Mesenchymal stem cell (in vitro differentiated cells and primary cell): ENCODE measurements around the gene DNAJC30.

ENCODE experiments used
- DNase-seq: peaks from one replicate; pipeline ENCODE4 v3.0.0-alpha.2; 2013
- H2AFZ ChIP-seq: one replicate; pipeline ENCODE4 v1.6.1; 2013; ENCODE audit warnings: low read depth, mild to moderate bottlenecking, control low read depth, inconsistent platforms, low read length, moderate library complexity
- H2AK5ac ChIP-seq: 2 replicates; pipeline ENCODE4 v1.6.1; 2013; ENCODE audit warnings: low read length, moderate library complexity, mild to moderate bottlenecking, inconsistent platforms; ENCODE audit not compliant: severe bottlenecking
- H2BK120ac ChIP-seq: one replicate; pipeline ENCODE4 v1.6.1; 2013; ENCODE audit warnings: low read depth, mild to moderate bottlenecking, inconsistent platforms, low read length, moderate library complexity
- H2BK12ac ChIP-seq, 2 experiments: one replicate each; pipeline ENCODE4 v1.6.1; 2013; ENCODE audit warnings: inconsistent platforms in 2 of 2, low read length in 2 of 2, mild to moderate bottlenecking in 2 of 2, moderate library complexity in 2 of 2, control low read depth in 1 of 2
- H2BK15ac ChIP-seq: one replicate; pipeline ENCODE4 v1.6.1; 2013; ENCODE audit warnings: mild to moderate bottlenecking, low read depth, inconsistent platforms; ENCODE audit not compliant: poor library complexity, severe bottlenecking
- H2BK5ac ChIP-seq: 2 replicates; pipeline ENCODE4 v1.6.1; 2013; ENCODE audit warnings: low read depth, mild to moderate bottlenecking, low read length, control low read depth, inconsistent platforms; ENCODE audit not compliant: poor library complexity, severe bottlenecking
- H3K14ac ChIP-seq, 2 experiments: one replicate each; pipeline ENCODE4 v1.6.1; 2013; ENCODE audit warnings: inconsistent platforms in 2 of 2, low read length in 2 of 2, control low read depth in 1 of 2, mild to moderate bottlenecking in 1 of 2, moderate library complexity in 1 of 2
- H3K18ac ChIP-seq, 2 experiments: one replicate each; pipeline ENCODE4 v1.6.1; 2013; ENCODE audit warnings: inconsistent platforms in 2 of 2, low read length in 2 of 2, control low read depth in 1 of 2, low read depth in 1 of 2, mild to moderate bottlenecking in 1 of 2
- H3K23ac ChIP-seq, 2 experiments: one replicate each; pipeline ENCODE4 v1.6.1; 2013; ENCODE audit warnings: inconsistent platforms in 2 of 2, low read length in 2 of 2, mild to moderate bottlenecking in 2 of 2, moderate library complexity in 2 of 2, control low read depth in 1 of 2
- H3K27ac ChIP-seq: 2 replicates; pipeline ENCODE4 v1.5.1; 2013; ENCODE audit warnings: mild to moderate bottlenecking, moderate library complexity, low read length, control low read depth, inconsistent platforms; ENCODE audit not compliant: poor library complexity, severe bottlenecking
- H3K27me3 ChIP-seq, 2 experiments: 2 replicates each; pipeline versions ENCODE4 v1.6.1 to v1.7.0; 2013; ENCODE audit warnings: low read length in 2 of 2, mild to moderate bottlenecking in 2 of 2, moderate library complexity in 2 of 2, control low read depth in 1 of 2, inconsistent platforms in 1 of 2; ENCODE audit not compliant: control insufficient read depth in 1 of 2, insufficient read depth in 1 of 2
- H3K36me3 ChIP-seq, 2 experiments: 2 replicates each; pipeline versions ENCODE4 v1.6.1 to v1.7.0; 2013; ENCODE audit warnings: low read length in 2 of 2, control low read depth in 1 of 2, inconsistent platforms in 1 of 2, low read depth in 1 of 2, mild to moderate bottlenecking in 1 of 2; ENCODE audit not compliant: insufficient read depth in 2 of 2, control insufficient read depth in 1 of 2
- H3K4ac ChIP-seq, 2 experiments: one replicate each; pipeline ENCODE4 v1.6.1; 2013; ENCODE audit warnings: inconsistent platforms in 2 of 2, low read length in 2 of 2, mild to moderate bottlenecking in 2 of 2, moderate library complexity in 2 of 2, control low read depth in 1 of 2, low read depth in 1 of 2
- H3K4me1 ChIP-seq: 2 replicates; pipeline ENCODE4 v1.6.1; 2013; ENCODE audit warnings: low read depth, low read length, control low read depth; ENCODE audit not compliant: control insufficient read depth, insufficient read depth
- H3K4me2 ChIP-seq: 2 replicates; pipeline ENCODE4 v1.6.1; 2013; ENCODE audit warnings: low read length, mild to moderate bottlenecking, inconsistent platforms; ENCODE audit not compliant: poor library complexity, severe bottlenecking
- H3K4me3 ChIP-seq, 2 experiments: 2 replicates each; pipeline versions ENCODE4 v1.5.1 to v1.7.0; 2013; ENCODE audit warnings: low read length in 2 of 2, mild to moderate bottlenecking in 2 of 2, control low read depth in 1 of 2, low read depth in 1 of 2; ENCODE audit not compliant: insufficient read depth in 1 of 2
- H3K79me1 ChIP-seq: replicated peaks from 2 replicates; pipeline ENCODE4 v1.6.1; 2013; ENCODE audit warnings: mild to moderate bottlenecking, control low read depth, low read length, inconsistent platforms; ENCODE audit not compliant: poor library complexity, severe bottlenecking
- H3K9ac ChIP-seq: 2 replicates; pipeline ENCODE4 v1.7.0; 2013; ENCODE audit warnings: mild to moderate bottlenecking, low read length, moderate library complexity
- H3K9me3 ChIP-seq: 2 replicates; pipeline ENCODE4 v1.7.0; 2013; ENCODE audit warnings: mild to moderate bottlenecking, low read length; ENCODE audit not compliant: control insufficient read depth
- H4K8ac ChIP-seq: one replicate; pipeline ENCODE4 v1.6.1; 2013; ENCODE audit warnings: inconsistent platforms, mild to moderate bottlenecking, low read length, moderate library complexity
- H4K91ac ChIP-seq: one replicate; pipeline ENCODE4 v1.6.1; 2013; ENCODE audit warnings: mild to moderate bottlenecking, low read length, inconsistent platforms
- WGBS: methylation state at CpG from one replicate; pipeline ENCODE4 v1.1.7; 2013; ENCODE audit warnings: mixed read lengths; 5-methylcytosine and 5-hydroxymethylcytosine counted together

DNAJC30 gene

GRCh38 chr7:73703757-73704639 lies 20.7 kb upstream of the DNAJC30 start:
- Histone ChIP-seq H3K23ac (peak overlapping the region in 1 of 2 experiments; percentile 51), H2AK5ac (peak overlapping the region; percentile 33), H3K14ac (no peak overlapping the region), H2AFZ (no peak overlapping the region), H3K36me3 (peaks cover 87% of the 10 kb centered on the region in 2 experiments), H3K9me3 (no peaks in the 10 kb centered on the region), H3K4ac (no peak overlapping the region), H2BK12ac (peak overlapping the region in 1 of 2 experiments; percentile 54), H3K4me2 (no peak overlapping the region), H3K9ac (no peak overlapping the region), H2BK120ac (no peak overlapping the region), H2BK15ac (peak overlapping the region; percentile 13), H3K18ac (peak overlapping the region in 1 of 2 experiments; percentile 34), H3K27ac (peak overlapping the region; percentile 67), H3K4me3 (no peak overlapping the region), H2BK5ac (no peak overlapping the region), H4K91ac (peak overlapping the region; percentile 28), H3K4me1 (peaks cover 52% of the 10 kb centered on the region), H4K8ac (no peak overlapping the region), H3K27me3 (no peaks in the 10 kb centered on the region), H3K79me1 (peaks cover 18% of the 10 kb centered on the region)
- 42% methylated on average over 32 of the region's 45 CpGs for WGBS
- DNase-seq, result peak; percentile 50

DNA sequence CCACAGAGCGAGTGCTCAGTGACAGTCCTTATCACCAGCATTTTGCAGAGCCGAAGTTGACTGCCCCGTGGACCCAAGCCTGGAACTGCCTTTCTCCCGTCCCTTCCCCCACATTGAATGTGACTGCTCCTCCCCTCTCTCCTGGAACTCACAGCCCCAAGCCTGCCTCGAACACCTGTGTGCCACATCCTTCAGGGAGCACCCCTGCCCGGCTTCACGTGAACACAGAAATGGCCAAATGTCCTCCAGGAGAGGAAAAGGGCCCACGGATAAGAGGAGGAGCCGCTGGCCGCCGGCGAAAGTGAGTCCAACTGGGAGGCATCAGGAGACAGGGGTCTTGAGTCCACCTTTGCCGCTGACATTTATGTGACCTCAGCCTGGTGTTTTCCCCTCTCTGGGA lies 20.0 kb upstream of the DNAJC30 start:
- H2AFZ ChIP-seq, result no peak overlapping the region
- H4K91ac ChIP-seq, result peak overlapping the region; percentile 28
- H3K4me2 ChIP-seq, result no peak overlapping the region
- no peak overlapping the region for H3K9ac ChIP-seq
- H2BK120ac ChIP-seq, result no peak overlapping the region
- peaks cover 12% of the 10 kb centered on the region for H3K79me1 ChIP-seq
- no peak overlapping the region for H3K23ac ChIP-seq
- no peak overlapping the region for H2BK15ac ChIP-seq
- peak overlapping the region in 1 of 2 experiments; percentile 54 for H2BK12ac ChIP-seq
- no peak overlapping the region for H3K27ac ChIP-seq
- peak overlapping the region; percentile 45 for H2AK5ac ChIP-seq
- no peaks in the 10 kb centered on the region for H3K27me3 ChIP-seq
- H3K4ac ChIP-seq, result no peak overlapping the region
- no peak overlapping the region for H3K14ac ChIP-seq
- H3K36me3 ChIP-seq, result peaks cover 87% of the 10 kb centered on the region in 2 experiments
- H3K18ac ChIP-seq, result peak overlapping the region in 1 of 2 experiments; percentile 34
- no peak overlapping the region for H4K8ac ChIP-seq
- no peak overlapping the region for H2BK5ac ChIP-seq
- 77% methylated on average over 13 of the region's 13 CpGs for WGBS
- DNase-seq, result no peak
- peaks cover 44% of the 10 kb centered on the region for H3K4me1 ChIP-seq
- no peaks in the 10 kb centered on the region for H3K9me3 ChIP-seq
- no peak overlapping the region for H3K4me3 ChIP-seq

DNA sequence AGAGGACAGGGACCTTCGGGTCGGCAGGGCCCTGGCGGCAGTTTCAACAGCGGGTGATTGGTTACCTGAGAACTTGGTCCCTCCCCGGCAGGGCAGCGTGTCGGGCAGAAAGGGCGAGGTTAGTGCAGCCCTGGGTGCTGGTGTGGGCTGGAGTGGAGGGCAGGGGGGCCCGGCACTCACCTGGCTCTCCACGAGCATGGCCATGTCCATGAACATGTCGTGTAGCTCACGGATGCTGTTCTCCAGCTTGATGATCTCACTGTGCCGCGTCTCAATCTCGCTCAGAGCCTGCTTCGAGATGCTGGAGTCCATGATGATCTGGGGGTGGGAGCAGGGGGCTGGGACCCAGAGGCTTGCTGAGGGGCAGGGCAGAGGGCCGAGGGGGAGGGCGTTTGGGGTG lies 19.4 kb upstream of the DNAJC30 start:
- H3K23ac ChIP-seq, result no peak overlapping the region
- no peak overlapping the region for H3K27ac ChIP-seq
- H3K18ac ChIP-seq, result no peak overlapping the region
- H3K4me2 ChIP-seq, result no peak overlapping the region
- peaks cover 90 to 91% of the 10 kb centered on the region in 2 experiments for H3K36me3 ChIP-seq
- no peak overlapping the region for H2BK15ac ChIP-seq
- WGBS, result 94% methylated on average over 18 of the region's 18 CpGs
- H3K4me3 ChIP-seq, result no peak overlapping the region
- no peak overlapping the region for H4K8ac ChIP-seq
- peaks cover 12% of the 10 kb centered on the region for H3K79me1 ChIP-seq
- no peak overlapping the region for H3K14ac ChIP-seq
- H2BK120ac ChIP-seq, result no peak overlapping the region
- no peak overlapping the region for H2AK5ac ChIP-seq
- H4K91ac ChIP-seq, result no peak overlapping the region
- no peak overlapping the region for H2AFZ ChIP-seq
- no peak overlapping the region for H3K4ac ChIP-seq
- no peak overlapping the region for H2BK12ac ChIP-seq
- H3K27me3 ChIP-seq, result no peaks in the 10 kb centered on the region
- peaks cover 43% of the 10 kb centered on the region for H3K4me1 ChIP-seq
- H3K9ac ChIP-seq, result no peak overlapping the region
- H2BK5ac ChIP-seq, result no peak overlapping the region
- no peak for DNase-seq
- H3K9me3 ChIP-seq, result no peaks in the 10 kb centered on the region

DNA sequence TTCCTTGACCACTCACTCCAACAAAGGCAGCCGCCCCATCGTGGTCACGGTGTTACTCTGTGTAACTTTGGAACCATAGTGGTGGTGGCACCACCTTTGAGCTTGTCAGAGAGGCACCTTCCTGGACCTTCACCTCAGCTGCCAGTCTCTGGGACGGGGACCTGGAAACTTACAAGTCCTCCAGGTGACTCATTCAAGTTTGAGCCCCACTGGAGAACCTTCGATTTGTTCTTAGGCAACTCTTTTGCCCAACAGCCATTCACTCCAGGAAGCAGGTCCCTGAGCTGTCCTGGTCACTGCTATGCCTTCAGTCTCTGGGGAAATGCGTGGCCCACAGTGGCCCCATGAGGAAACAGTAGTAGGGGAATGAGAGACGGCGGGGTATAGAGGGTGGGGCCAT lies 19.0 kb upstream of the DNAJC30 start:
- Histone ChIP-seq H3K27me3 (no peaks in the 10 kb centered on the region), H2BK5ac (no peak overlapping the region), H3K4me1 (peaks cover 42% of the 10 kb centered on the region), H2BK15ac (no peak overlapping the region), H3K4me3 (no peak overlapping the region), H3K36me3 (peaks cover 92 to 93% of the 10 kb centered on the region in 2 experiments), H3K4me2 (no peak overlapping the region), H4K8ac (no peak overlapping the region), H3K4ac (no peak overlapping the region), H3K79me1 (peaks cover 12% of the 10 kb centered on the region), H2BK120ac (no peak overlapping the region), H2AK5ac (no peak overlapping the region), H3K27ac (no peak overlapping the region), H4K91ac (no peak overlapping the region), H3K23ac (no peak overlapping the region), H3K9me3 (no peaks in the 10 kb centered on the region), H2BK12ac (no peak overlapping the region), H2AFZ (no peak overlapping the region), H3K18ac (no peak overlapping the region), H3K9ac (no peak overlapping the region), H3K14ac (no peak overlapping the region)
- DNase-seq, result no peak
- 95% methylated on average over 8 of the region's 8 CpGs for WGBS
